Stomach (tissue), 4 donors: Measurements from ENCODE around the gene SPACA7.

Source experiments
- CTCF ChIP-seq, 7 experiments: fragments of 450-650 bp in 4 of 7; fragments of 200-600 bp in 3 of 7; sonication (generic) in 3 of 7; IDR thresholded peaks; one replicate each; pipeline ENCODE4 v1.5.1; 2016 to 2019; ENCODE audit warnings: antibody characterized with exemption in 7 of 7, control low read depth in 2 of 7, mild to moderate bottlenecking in 1 of 7
- EP300 ChIP-seq: sonication (generic); formaldehyde crosslinking; IDR thresholded peaks from one replicate; pipeline ENCODE4 v1.6.1; 2017; ENCODE audit warnings: antibody characterized with exemption
- POLR2AphosphoS5 ChIP-seq, 3 donors: sonication (generic); formaldehyde crosslinking; IDR thresholded peaks; one replicate each; pipeline ENCODE4 v1.6.1; 2016; ENCODE audit warnings: antibody characterized with exemption in 3 of 3

- TF ChIP-seq CTCF (IDR thresholded peaks at IDR 0.05) (no peak), POLR2AphosphoS5 (IDR thresholded peaks at IDR 0.05) (no peak), EP300 (no peak)
These were observed 59.8 kb downstream of the SPACA7 start for GRCh38 chr13:112435973-112436372.
